GM10266 (cell line): ENCODE data around the gene DNAH14.

ENCODE experiments used
- DNase-seq: peaks from one replicate; pipeline ENCODE4 v3.0.0; 2012; ENCODE audit errors: extremely low spot score
- TF ChIP-seq, protein P1 (sequence below): IDR thresholded peaks from 2 replicates; pipeline ENCODE4 v1.5.1; 2012; ENCODE audit warnings: mild to moderate bottlenecking, low read depth; ENCODE audit not compliant: control insufficient read depth, insufficient read depth; ENCODE audit errors: missing control alignments

DNAH14 gene

DNA sequence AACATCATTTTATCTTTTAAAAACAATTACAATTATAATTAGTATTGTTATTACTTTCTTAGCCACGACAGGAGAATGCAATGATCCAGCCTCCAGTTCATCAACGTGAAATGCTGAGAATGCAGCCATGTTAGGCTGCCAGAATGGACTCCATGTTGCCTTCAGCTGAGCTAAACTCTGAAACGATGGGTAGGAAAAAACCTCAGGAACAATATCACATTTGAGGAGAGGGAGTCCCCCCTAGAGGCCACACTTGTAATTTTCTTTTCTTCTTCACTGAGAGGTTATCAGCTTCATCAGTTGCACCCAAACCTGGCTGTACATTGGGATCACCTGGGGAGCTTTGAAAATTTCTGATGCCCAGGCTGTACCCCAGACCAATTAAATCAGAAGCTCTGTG lies 34.6 kb upstream of the DNAH14 start:
- no peak for DNase-seq
- TF ChIP-seq, protein P1, sequence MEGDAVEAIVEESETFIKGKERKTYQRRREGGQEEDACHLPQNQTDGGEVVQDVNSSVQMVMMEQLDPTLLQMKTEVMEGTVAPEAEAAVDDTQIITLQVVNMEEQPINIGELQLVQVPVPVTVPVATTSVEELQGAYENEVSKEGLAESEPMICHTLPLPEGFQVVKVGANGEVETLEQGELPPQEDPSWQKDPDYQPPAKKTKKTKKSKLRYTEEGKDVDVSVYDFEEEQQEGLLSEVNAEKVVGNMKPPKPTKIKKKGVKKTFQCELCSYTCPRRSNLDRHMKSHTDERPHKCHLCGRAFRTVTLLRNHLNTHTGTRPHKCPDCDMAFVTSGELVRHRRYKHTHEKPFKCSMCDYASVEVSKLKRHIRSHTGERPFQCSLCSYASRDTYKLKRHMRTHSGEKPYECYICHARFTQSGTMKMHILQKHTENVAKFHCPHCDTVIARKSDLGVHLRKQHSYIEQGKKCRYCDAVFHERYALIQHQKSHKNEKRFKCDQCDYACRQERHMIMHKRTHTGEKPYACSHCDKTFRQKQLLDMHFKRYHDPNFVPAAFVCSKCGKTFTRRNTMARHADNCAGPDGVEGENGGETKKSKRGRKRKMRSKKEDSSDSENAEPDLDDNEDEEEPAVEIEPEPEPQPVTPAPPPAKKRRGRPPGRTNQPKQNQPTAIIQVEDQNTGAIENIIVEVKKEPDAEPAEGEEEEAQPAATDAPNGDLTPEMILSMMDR = no peak

DNA sequence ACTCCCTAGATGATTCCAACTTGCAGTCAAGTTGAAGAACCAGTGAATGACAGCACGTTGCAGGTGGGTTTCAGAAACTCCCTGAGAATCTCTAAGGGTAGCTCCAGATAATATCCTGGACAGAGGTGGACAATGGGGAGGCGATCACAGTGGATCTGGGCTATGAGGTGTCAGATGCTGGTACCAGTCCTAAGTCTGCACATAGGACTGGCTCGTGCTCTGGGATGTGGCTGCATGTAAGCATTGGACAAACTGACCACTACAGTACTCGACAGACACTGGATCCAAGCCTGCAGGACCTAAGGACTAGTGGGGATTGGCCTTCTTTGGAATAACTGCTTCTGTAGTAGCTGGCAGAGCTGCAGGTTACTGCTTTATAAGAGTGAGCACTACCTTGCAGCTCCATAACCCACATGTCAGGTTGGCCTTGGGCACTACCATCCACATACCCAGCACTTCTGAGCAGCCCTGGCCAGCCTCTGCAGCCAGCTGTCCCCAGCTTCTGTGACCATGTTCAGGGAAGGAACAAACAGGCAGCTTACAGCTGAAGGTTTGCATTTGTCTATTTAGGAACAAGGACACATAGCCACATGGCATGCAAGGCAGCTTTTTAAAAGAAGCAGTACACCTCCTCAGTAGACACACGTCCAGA lies 33.2 kb upstream of the DNAH14 start:
- TF ChIP-seq, protein P1 = no peak
- DNase-seq = no peak

DNA sequence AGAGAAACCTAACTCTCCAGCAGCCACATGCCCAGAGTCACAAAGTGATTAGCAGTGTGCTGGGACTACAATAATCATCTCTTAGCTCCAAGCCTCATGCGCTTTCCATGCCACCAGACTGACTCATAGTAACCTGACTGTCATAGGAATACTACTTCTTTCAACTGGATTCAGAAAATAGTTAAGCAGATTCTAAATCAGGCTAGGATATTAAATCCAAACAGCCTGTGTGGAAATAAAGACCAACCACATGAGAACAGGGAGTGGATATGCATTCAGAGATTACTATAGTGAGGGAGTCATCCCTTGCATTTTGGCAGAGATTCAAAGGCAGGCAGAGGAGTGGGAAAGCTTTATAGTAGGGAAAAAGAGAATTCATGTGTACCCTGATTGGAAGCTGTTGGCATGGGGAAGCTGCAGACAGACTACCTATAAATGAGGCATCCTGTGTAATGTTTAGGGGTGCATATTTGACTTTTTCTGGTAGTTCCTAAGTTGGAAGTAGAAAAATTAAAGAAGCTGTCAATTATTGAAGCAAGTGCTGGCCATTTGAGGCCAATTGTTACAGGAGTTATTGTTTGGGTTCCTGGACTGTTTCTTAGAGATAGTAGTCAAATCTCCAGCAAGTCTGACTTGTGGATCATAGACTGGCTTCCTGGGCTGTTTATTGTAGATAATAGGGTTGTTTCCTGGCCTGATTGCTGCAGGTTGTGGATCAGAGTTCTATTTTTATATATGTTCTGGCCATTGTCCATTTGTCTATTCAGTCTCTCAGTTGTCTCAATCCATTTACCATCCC lies 31.7 kb upstream of the DNAH14 start:
- TF ChIP-seq, protein P1 = no peak
- DNase-seq = no peak

DNA sequence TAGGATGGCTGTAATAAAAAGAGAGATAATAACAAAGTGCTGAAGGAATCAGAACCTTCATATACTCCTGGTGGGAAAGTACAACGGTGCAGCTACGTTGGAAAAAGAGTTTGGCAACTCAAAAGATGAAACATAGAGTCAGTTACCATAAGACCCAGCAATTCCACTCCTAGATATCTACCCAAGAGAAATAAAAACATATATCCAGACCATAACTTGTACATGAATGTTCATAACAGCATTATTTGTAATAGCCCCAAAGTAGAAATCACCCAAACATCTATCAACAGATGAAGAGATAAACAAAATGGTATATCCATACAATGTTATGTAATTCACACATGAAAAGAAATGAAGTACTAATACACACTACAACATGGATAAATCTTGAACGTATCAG lies 30.5 kb upstream of the DNAH14 start:
- DNase-seq = no peak
- TF ChIP-seq, protein P1 = no peak

DNA sequence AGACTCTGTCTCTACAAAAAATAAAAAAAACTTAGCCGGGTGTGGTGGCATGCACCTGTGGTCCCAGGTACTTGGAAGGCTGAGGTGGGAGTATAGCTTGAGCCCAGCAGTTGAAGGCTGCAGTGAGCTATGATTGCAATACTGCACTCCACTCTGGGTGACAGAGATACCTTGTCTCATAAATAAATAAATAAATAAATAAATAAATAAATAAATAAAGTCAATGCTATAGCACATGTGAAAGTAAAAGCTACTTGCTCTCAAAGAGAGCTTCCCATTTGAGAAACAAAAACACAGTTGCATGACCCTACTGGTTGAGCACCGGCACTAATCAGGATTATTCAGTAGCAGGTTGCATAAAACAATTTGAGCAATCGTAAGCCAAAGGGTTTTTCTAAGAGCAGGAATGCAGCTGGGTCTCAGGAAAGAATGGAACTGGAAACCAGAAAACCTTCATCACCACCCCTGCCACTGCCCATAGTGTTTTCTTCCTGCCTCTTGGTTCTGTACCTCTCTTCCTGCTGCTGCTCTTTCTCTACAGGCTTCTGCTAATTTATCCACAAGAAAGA lies 29.3 kb upstream of the DNAH14 start:
- DNase-seq = no peak
- TF ChIP-seq, protein P1 = no peak

DNA sequence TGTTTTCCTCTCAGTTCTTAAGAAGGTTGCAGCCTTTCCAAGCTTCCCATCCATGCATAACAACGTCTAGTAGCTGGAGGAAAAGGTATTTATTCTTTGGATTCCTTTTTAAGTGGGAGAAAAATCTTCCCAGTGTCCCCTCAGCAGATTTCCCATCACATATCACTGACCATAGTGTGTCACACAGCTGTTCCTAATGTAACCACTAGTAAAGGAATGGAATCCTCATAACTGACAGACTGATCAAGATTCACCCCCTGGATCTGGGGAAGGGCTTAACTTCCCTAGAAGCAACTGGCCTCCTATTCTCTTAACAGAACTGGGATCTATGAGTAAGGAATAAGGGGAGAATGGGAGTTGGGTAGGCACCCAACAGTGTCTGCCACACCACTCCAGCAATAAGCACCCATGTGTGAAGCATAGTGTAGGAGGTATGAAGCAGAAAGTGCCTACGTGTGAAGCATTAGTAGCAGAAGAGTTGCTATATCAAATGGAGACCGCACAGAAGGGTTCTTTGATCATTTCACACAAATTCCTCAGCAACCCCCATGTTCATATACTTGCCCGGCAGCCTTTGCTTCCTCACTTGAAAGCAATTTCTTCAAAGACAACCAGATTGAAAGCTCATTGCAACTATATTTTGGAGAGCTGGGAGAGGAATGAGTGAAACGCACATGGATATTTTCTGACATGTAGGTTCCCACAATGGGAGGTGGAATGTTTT lies 28.2 kb upstream of the DNAH14 start:
- no peak for DNase-seq
- TF ChIP-seq, protein P1 = no peak

DNA sequence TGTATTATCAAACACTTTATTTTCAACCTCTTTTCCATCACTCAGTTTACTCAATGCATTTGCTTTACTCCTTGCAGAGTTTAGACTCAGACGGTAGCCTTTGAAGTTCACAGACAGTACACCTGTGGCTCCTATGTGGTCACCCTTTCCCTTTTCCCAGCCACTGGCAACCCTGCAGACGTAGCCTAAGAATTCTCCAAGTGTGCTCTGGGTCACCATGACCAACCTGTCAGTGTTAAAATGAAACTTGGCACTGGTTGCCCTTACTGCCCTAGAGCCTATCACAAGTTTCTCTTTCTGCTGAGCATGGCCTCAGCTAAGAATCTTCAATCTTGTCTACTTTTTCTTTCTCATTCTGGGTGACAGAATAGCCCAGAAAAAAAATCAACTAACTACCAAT lies 25.5 kb upstream of the DNAH14 start:
- DNase-seq = no peak
- TF ChIP-seq, protein P1 = no peak
